Dendritic cell treated with granulocyte-macrophage colony-stimulating factor and Interleukin-4, amounts not matched to agents 40 ng/mL and 50 ng/mL, for 4 days (primary cell): ENCODE results near the gene DPM2.

Experiments
- H3K27ac Mint-ChIP-seq: one replicate; pipeline ENCODE4 v1.8.0; 2022; ENCODE audit warnings: mild to moderate bottlenecking, mixed read lengths
- H3K27me3 Mint-ChIP-seq: one replicate; pipeline ENCODE4 v1.8.0; 2022; ENCODE audit warnings: mild to moderate bottlenecking, mixed read lengths
- H3K36me3 Mint-ChIP-seq: one replicate; pipeline ENCODE4 v1.8.0; 2022; ENCODE audit warnings: low read depth, mixed read lengths
- H3K4me1 Mint-ChIP-seq: one replicate; pipeline ENCODE4 v1.8.0; 2022; ENCODE audit warnings: low read depth, mixed read lengths
- H3K4me3 Mint-ChIP-seq: one replicate; pipeline ENCODE4 v1.8.0; 2022; ENCODE audit warnings: mild to moderate bottlenecking, moderate library complexity, mixed read lengths
- H3K9me3 Mint-ChIP-seq: one replicate; pipeline ENCODE4 v1.8.0; 2022; ENCODE audit warnings: mixed read lengths
- intact Hi-C: fragments of 100-400 bp; cut with micrococcal nuclease; formaldehyde crosslinking; loops from one replicate; pipeline ENCODE4 v1.15.0; 2022

DPM2 gene

GRCh38 chr9:127937388-127938297 is at the start of gene DPM2:
Gene DPM2 (minus strand): TSS chr9:127937854. CDS start chr9:127937820, 34 bp downstream.
- Mint-ChIP-seq H3K27me3 (peaks cover 5% of the 10 kb centered on the region), H3K9me3 (no peaks in the 10 kb centered on the region), H3K36me3 (peaks cover 50% of the 10 kb centered on the region), H3K4me1 (peaks cover 55% of the 10 kb centered on the region), H3K27ac (peak within 1 kb of the TSS; percentile 87), H3K4me3 (peak within 1 kb of the TSS; percentile 99)
- intact Hi-C loops, result no loop called here

- Mint-ChIP-seq H3K27ac (no peak overlapping the region), H3K36me3 (no peaks in the 10 kb centered on the region), H3K4me1 (peaks cover 5% of the 10 kb centered on the region), H3K9me3 (no peaks in the 10 kb centered on the region), H3K27me3 (peaks cover 7% of the 10 kb centered on the region), H3K4me3 (no peak overlapping the region)
- intact Hi-C loops, result no loop called here
Measured at GRCh38 chr9:127987103-127987614, 49.5 kb upstream of the DPM2 start.

GRCh38 chr9:127985011-127985410 is 47.4 kb upstream of the DPM2 start:
- Mint-ChIP-seq H3K4me1 (peaks cover 12% of the 10 kb centered on the region), H3K4me3 (no peak overlapping the region), H3K9me3 (no peaks in the 10 kb centered on the region), H3K27ac (peak overlapping the region; percentile 13), H3K36me3 (peaks cover 2% of the 10 kb centered on the region), H3K27me3 (peaks cover 7% of the 10 kb centered on the region)
- intact Hi-C loops, result no loop called here

- peaks cover 23% of the 10 kb centered on the region for H3K4me1 Mint-ChIP-seq
- H3K36me3 Mint-ChIP-seq, result peaks cover 5% of the 10 kb centered on the region
- intact Hi-C loops, result no loop called here
- no peak overlapping the region for H3K27ac Mint-ChIP-seq
- no peak overlapping the region for H3K4me3 Mint-ChIP-seq
- H3K27me3 Mint-ChIP-seq, result peaks cover 18% of the 10 kb centered on the region
- no peaks in the 10 kb centered on the region for H3K9me3 Mint-ChIP-seq
Measured at GRCh38 chr9:127983847-127984289, 46.2 kb upstream of the DPM2 start.

- Mint-ChIP-seq H3K4me1 (peaks cover 28% of the 10 kb centered on the region), H3K4me3 (no peak overlapping the region), H3K27me3 (peaks cover 20% of the 10 kb centered on the region), H3K36me3 (peaks cover 5% of the 10 kb centered on the region), H3K27ac (peak overlapping the region; percentile 50), H3K9me3 (no peaks in the 10 kb centered on the region)
- intact Hi-C loops, result no loop called here
Measured at GRCh38 chr9:127982912-127983311, 45.3 kb upstream of the DPM2 start.

GRCh38 chr9:127981559-127982121 is 44.0 kb upstream of the DPM2 start:
- Mint-ChIP-seq H3K9me3 (no peaks in the 10 kb centered on the region), H3K27me3 (peaks cover 19% of the 10 kb centered on the region), H3K4me3 (peak overlapping the region; percentile 89), H3K27ac (peak overlapping the region; percentile 92), H3K4me1 (peaks cover 40% of the 10 kb centered on the region), H3K36me3 (peaks cover 5% of the 10 kb centered on the region)
- intact Hi-C loops, result no loop called here

GRCh38 chr9:127980706-127981558 is 43.3 kb upstream of the DPM2 start, which contains the start of gene EEIG1:
Gene EEIG1 (minus strand): TSS chr9:127980989. CDS start chr9:127980137, 852 bp downstream.
- Mint-ChIP-seq H3K36me3 (peaks cover 5% of the 10 kb centered on the region), H3K27ac (peak within 1 kb of the TSS; percentile 92), H3K4me1 (peaks cover 40% of the 10 kb centered on the region), H3K27me3 (peaks cover 19% of the 10 kb centered on the region), H3K9me3 (no peaks in the 10 kb centered on the region), H3K4me3 (peak within 1 kb of the TSS; percentile 89)
- intact Hi-C loops, result no loop called here

- peak overlapping the region; percentile 85 for H3K4me3 Mint-ChIP-seq
- intact Hi-C loops, result no loop called here
- peaks cover 23% of the 10 kb centered on the region for H3K27me3 Mint-ChIP-seq
- peaks cover 5% of the 10 kb centered on the region for H3K36me3 Mint-ChIP-seq
- peaks cover 40% of the 10 kb centered on the region for H3K4me1 Mint-ChIP-seq
- H3K27ac Mint-ChIP-seq, result peak overlapping the region; percentile 72
- H3K9me3 Mint-ChIP-seq, result no peaks in the 10 kb centered on the region
Measured at GRCh38 chr9:127980060-127980705, 42.5 kb upstream of the DPM2 start.

- Mint-ChIP-seq H3K9me3 (no peaks in the 10 kb centered on the region), H3K36me3 (peaks cover 5% of the 10 kb centered on the region), H3K4me3 (peak overlapping the region; percentile 85), H3K27me3 (peaks cover 24% of the 10 kb centered on the region), H3K27ac (peak overlapping the region; percentile 72), H3K4me1 (peaks cover 40% of the 10 kb centered on the region)
- intact Hi-C loops, result no loop called here
Measured at GRCh38 chr9:127979333-127980059, 41.8 kb upstream of the DPM2 start.

GRCh38 chr9:127979015-127979332 is 41.3 kb upstream of the DPM2 start:
- H3K27ac Mint-ChIP-seq, result no peak overlapping the region
- H3K4me1 Mint-ChIP-seq, result peaks cover 40% of the 10 kb centered on the region
- no peaks in the 10 kb centered on the region for H3K9me3 Mint-ChIP-seq
- intact Hi-C loops, result no loop called here
- peaks cover 5% of the 10 kb centered on the region for H3K36me3 Mint-ChIP-seq
- no peak overlapping the region for H3K4me3 Mint-ChIP-seq
- H3K27me3 Mint-ChIP-seq, result peaks cover 28% of the 10 kb centered on the region

GRCh38 chr9:127977884-127978647 is 40.4 kb upstream of the DPM2 start:
- intact Hi-C loops, result no loop called here
- H3K36me3 Mint-ChIP-seq, result peaks cover 5% of the 10 kb centered on the region
- H3K27me3 Mint-ChIP-seq, result peaks cover 28% of the 10 kb centered on the region
- H3K4me3 Mint-ChIP-seq, result no peak overlapping the region
- peaks cover 40% of the 10 kb centered on the region for H3K4me1 Mint-ChIP-seq
- no peak overlapping the region for H3K27ac Mint-ChIP-seq
- no peaks in the 10 kb centered on the region for H3K9me3 Mint-ChIP-seq
